ENCODE results near the gene SPDYE18.
"Not testable (repeated sequence)": the region's sequence is repeated elsewhere in the genome, so short reads cannot be mapped to it uniquely, and the experiment has no call there.

- TF ChIP-seq, protein P1, sequence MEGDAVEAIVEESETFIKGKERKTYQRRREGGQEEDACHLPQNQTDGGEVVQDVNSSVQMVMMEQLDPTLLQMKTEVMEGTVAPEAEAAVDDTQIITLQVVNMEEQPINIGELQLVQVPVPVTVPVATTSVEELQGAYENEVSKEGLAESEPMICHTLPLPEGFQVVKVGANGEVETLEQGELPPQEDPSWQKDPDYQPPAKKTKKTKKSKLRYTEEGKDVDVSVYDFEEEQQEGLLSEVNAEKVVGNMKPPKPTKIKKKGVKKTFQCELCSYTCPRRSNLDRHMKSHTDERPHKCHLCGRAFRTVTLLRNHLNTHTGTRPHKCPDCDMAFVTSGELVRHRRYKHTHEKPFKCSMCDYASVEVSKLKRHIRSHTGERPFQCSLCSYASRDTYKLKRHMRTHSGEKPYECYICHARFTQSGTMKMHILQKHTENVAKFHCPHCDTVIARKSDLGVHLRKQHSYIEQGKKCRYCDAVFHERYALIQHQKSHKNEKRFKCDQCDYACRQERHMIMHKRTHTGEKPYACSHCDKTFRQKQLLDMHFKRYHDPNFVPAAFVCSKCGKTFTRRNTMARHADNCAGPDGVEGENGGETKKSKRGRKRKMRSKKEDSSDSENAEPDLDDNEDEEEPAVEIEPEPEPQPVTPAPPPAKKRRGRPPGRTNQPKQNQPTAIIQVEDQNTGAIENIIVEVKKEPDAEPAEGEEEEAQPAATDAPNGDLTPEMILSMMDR (IDR thresholded peaks at IDR 0.05; ENCODE audit: low read length), result not testable (repeated sequence)
- not testable (repeated sequence) for TF ChIP-seq EZH2 (optimal IDR thresholded peaks at IDR 0.05; ENCODE audit: low read depth, low read length); EZH2phosphoT487 (IDR thresholded peaks at IDR 0.05; ENCODE audit: low read length)
Observed at GRCh38 chr7:77062557-77062956, at the start of gene SPDYE18.
